IPS DF 4.7 (cell line): ENCODE data around the gene STARD13.

Experiments used
- DNase-seq: peaks from one replicate; pipeline ENCODE4 v3.0.0-alpha.2; 2013; ENCODE audit warnings: low spot score; ENCODE audit errors: extremely low read depth

The STARD13 gene

DNA sequence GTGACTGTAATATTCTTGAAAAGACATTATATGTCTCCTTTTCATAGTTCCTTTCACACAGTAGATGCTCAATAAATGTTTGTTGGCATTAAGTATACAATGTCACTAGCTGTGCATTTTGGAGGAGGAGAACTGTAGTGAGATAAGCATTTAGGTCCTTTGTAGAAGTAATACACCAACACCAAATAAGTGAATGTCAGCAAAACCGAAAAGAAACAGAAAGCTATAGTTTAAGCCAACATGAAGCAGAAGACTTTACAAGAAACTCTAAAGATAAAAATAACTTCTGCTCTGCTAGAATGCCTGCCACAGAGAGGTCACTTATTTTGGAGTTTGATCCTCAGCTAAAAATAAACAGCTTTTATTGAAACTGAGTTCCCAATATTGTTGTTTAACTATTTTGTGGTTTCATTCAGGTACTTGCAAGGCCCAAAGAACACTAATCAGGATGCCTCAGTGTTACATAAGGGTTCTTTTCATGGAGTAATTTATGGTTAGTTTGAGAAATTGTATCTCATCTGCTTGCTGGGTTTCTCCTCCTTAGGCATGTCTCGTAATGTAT, 86.2 kb downstream of the STARD13 start:
- no peak for DNase-seq

DNA sequence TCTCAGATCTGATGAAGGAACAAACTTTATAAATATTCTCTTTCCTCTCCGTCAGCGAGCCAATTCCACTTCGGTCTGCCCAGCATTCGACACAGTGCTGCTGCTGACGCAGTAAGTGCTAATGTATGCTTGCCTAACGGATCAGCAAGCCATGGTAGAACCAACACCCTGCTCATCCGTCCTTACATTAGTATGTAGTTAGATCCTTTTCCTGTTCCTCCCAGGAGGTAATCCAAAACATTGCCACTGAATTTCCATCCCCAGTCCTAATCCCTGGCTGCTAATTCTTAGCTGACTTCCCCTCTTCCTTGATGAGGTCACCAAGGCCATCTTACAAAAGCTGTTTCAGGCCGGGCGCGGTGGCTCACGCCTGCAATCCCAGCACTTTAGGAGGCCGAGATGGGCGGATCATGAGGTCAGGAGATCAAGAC, 88.0 kb downstream of the STARD13 start:
- DNase-seq = no peak

DNA sequence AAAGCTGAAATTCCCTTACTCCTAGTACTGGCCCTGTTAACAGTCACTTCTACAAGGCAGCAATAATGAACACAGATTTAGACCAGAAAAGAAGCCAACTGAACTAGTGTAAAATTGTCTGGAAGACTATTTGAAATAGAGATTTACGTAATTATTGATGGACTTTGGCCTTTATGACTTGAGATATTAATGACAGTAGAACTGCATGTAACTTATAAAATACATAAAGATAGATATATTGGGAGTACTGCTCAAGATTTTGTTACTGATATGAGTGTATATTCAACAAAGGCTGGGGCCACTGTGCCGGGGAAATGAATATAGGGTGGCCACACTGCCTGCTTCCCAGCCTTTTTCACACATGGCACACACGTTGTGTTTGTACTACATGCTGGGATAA, 88.8 kb downstream of the STARD13 start:
- DNase-seq = no peak

DNA sequence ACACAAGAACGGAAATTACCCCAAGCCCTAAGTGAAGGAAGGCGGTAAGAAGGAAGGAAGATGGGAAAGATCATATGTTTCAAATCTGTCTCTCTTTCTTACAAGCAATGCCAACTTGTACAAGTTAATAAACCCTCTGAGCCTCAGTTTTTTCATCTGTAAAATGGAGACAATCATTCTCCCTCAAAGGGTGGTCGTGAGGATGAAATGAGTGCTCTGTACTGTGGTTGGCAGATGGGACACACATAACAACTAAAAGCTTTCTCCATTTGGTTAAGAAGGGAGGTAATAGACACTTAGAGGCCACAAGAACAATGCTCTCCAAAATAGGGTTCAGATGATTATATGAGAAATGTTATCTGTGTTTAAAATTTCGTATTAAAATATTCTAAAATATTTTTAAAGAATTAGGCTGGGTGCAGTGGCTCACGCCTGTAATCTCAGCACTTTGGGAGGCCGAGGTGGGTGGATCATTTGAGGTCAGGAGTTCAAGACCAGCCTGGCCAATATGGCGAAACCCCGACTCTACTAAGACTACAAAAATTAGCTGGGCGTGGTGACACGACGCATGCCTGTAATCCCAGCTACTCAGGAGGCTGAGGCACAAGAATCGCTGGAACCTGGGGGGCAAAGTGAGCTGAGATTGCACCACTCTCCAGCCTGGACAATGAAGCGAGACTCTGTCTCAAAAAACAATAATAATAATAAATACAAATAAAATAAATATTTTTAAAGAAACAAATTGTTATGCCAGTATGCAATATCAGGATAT, 89.7 kb downstream of the STARD13 start:
- DNase-seq = no peak

DNA sequence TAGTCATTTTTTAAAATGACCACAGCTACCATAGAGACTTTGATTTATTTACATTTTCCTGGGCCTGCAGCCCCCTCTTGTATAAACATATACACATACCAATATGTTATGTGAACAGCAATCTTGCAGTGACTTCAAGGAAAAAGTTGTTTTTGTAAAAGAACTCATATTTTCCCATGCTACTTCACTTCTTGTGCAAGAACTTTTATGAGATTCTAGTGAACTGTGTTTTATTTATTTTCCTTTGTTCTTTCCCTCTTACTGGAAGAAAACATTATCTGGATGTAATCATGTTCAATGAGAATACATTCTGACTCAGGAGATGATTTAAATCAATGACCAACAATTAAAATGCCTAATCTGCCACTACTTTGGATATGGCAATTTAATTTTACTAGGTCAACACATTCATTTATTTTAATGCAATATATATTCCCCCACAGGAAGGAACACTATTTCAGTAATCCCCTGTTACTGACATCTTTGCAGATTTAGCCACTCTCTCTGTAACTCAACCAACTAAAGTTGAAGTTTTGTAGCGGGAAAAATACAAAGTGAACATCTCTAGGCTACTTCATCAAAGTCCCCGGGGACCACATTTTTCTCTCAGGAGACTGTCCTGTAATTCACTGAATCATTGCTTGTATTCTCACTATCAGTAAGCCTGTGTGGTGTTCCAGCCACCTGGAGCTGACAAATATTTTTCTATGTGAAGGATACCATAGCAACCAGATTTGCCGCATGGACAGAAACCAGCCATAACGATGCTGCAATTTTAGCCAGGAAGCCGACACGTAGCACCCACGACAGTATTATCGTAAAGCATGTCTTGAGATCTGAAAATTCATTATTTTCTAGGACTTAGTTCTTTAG, 90.5 kb downstream of the STARD13 start:
- no peak for DNase-seq

DNA sequence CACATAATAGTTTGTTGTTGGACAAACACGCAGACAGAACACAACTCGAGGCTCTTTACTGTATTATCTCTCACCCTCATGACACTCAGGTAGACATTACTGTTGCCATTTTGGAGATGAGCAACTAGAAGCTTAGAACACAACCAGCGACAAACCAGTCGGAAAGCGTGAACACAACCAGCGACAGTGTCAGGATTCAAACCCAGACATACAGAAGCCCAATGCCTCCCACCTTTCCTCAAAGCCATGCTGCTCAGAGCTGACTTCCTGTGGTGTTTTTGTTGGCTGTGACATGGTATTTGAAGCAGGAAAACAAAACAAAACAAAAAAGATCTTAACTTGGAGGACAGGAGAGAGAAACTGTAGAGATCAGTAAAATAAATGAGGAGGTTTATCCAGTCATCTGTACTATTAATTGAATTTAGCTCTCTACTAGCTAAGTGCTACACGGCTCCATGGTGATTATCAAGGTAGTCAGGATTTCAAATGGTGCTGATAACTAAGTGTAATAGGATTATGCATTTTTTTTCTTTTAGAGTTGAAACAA, 92.1 kb downstream of the STARD13 start:
- no peak for DNase-seq

DNA sequence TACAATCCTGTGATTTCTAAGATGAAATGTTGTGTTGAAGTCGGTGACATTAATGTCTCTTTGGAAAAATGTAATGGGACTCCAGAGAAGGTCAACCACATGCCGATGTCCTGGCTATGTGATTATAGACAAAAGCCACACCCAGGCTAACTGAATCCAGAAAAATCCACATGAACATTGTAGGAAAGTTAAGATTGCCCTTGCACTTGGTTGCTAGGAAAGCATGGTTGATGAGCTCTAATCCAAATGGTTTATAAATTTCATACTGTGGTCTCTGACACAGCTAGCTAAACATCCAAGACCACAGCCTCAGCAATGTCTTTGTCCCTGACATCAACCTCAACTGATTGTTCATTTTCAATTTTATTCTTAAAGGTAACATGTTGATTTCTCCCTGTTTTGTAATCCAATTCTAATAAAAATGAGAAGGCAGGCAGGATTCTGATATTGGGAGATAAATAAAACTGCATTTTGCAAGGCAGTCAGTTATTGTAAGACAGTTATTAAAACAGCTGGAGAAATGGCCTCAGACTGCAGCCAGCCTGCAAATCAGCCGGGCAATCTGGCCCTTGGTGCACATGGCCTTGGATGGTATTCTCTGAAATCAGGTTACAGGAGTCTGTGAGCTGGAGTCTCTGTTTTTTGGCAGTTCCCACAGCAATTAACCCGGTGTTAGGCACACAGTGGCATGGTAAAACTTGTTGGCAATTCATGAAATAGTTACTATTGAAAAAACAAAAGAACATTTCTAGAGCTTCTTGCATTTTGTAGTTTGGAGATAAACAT, 93.9 kb downstream of the STARD13 start:
- DNase-seq = no peak

DNA sequence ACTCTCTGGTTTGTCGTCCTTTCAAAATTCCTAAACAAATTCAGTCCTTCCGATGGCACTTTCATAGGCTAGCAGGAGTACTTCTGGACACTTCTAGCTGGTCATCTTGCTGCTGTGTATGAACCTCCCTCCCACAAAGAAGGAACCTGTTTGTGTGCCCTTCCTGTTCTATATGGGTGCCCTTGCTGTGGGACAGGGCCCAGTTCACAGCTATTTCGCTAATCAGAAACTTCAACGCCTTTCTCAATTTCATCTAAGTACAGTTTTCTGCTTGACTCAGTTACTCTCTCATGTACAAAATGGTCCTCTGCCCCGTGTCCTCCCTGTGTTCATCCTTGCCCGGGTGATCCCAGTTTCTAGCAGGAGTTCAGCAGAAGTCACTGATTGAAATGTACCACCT, 96.1 kb downstream of the STARD13 start:
- DNase-seq = no peak

DNA sequence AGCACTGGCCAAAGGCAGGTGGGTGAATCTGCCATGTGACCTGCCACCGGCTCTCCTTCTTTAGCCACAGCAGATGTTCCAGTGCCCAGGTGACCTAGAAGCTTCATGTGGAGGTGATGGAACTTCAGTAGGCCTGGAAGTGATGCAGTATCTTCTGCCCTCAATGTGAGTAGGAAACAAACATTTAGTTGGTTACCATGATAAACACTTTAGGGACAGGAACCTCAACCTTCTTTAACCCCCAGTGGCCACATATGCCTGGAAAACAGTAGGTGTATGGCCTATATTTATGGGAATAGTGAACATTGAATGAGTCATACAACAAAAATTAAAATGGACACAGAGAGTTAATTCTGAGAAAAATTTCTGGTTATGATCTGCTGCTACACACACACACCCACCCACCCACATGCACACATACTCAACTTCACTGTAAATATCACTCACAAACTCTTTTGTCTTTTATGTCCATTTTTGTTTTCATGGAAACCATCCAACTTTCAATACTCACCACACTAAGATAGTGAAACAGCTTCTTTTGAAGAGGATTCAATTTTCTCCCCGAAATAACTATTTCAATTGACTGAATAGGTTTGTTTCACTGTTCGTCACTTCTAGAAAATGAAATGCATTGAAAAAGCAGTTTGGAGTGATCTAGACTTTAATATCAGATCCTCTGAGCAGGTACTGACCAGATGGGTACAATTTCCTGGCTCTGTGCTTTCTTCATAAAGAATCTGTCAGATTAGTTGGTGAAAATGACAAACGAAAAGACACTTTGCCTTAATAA, 97.3 kb downstream of the STARD13 start:
- no peak for DNase-seq

DNA sequence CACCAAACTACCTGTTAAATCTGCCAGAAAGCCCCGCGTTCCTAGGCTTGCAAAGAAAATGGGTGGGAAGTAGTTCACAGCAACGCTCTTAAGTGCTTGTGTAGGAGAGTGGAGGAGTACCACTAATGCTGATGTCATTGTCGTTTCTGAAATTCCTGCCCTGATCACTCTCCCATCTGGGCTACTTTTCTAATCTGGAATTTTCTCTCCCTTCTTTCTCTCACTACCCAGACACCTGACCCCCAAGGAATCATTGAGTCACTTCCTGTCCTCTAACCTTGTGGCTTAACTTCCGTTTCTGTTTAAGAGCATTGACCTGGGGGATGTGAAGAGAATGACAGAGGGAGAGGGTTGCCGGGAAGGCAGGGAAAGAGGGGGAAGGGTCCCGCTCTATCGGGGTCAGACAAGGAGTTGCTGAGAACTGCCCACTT, 98.7 kb downstream of the STARD13 start:
- DNase-seq = no peak

DNA sequence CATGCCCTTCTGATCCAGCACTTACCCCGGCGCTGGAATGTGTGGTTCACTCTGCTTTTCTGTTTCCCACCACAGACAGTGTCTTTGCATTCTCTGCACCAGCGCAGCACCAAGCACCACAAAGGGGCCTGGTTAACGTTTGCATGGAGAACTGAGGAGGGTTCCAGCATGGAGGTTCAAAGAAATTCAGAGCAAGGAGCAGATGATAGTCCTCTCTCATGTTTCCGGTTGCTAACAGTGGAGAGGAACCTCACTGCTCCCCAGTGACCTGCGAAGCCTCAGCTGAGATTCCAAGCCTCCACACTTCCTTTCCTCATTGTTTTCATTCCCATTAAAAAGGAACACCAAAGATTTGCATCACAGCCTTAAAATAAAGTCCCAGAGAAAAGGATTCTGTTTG, 99.7 kb downstream of the STARD13 start:
- DNase-seq = no peak

DNA sequence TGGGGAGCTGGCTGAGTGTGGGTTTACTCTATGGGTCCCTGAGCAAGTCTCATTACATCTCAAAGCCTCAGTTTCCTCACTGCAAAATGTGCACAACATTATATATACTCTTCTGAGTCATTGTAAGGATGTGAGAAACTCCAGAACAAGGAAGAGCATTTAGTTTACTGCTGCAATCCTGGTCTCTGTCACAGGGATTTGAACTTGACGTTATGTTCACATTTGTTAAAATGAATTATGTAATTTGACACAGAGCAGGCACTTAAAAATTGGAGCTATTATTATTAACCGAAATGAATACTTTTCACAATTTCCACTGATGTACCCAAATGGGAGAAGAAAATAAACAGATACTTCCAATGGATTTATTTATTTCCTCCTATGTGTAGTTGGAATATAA, 101.0 kb downstream of the STARD13 start:
- DNase-seq = no peak

DNA sequence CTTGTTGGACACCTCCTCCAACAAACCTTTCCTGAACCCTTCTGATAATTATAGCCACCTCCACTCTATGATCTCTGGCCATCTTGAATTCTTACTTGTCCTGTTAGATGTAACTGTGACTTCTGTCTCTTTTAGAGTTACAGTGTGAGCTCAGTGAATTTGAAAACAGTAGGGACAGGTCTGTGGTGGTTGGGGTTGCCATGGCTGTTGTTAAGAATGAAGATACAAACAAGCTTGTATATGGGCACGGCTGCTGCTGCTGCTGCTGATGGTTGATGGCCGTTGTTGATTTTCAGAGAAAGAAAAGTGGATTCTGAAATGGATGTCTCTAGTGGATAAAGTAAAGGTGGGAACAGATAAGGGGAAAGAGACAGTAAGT, 101.5 kb downstream of the STARD13 start:
- DNase-seq = no peak

DNA sequence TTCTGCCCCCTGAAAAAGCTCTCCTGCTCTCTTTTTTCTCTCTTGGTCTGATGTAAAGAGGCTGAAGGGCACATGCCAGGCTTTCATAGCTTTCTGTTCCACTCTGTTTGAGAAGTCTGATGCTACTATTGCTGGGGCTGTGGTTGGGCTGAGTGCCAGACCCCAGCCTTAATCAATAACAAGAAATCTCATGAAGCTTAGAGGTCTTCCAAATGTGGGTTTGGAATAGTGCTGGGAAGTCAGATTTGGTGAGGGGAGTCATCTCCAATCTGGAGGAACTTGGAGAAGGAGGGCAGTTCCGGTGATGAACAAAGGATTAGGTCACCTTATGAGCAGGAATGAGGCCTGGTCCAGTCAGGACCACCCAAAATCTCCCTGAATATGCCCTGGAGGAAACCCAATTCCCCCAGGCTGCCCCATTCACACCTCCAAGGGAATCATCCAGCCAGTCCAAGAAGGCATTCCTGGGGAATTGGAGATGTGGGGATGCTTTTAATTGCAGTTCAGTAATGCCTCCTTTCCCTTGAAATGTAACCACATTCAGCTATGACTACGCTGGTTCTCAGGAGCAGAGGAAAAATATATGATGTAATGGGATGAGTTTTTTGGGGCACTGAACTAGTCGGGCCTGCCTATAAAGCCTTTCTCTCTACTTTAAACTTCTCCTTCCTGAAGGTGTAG, 102.0 kb downstream of the STARD13 start:
- DNase-seq = no peak

DNA sequence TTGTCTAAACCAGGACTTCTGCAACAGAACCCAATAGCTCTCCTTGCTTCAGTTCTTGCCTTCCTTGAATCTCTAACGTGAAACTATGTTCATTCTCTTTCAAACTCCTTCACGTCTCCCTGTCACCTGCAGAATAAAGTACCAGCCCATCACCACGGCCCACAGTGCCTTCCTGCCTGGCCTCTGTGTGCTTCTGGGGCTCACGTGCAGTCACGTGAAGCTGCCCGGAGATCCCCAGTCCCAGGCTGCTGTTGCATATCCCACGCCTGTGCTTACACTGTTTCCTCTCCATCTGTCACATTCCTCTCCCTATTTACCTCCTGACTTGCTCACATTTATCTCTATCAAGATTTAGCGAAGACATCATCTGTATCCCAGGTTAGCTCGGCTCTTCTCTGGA, 102.8 kb downstream of the STARD13 start:
- no peak for DNase-seq

DNA sequence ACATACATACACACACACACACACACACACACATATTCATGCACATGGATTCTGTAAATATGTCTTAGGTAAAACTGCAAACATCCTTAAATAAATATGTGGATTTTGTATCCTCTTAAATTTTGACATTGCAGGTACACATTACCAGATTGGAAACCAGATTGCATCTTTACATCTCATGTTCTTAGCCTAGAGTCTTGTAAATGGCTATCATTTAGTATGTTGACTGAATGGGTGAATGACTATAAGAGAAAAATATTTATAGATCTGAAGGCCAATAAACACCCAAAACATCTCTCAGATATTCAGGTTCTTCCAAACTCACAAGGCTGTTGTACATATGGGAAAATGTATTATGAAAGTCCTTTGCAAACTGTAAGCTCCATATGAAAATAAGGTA, 104.3 kb downstream of the STARD13 start:
- no peak for DNase-seq

DNA sequence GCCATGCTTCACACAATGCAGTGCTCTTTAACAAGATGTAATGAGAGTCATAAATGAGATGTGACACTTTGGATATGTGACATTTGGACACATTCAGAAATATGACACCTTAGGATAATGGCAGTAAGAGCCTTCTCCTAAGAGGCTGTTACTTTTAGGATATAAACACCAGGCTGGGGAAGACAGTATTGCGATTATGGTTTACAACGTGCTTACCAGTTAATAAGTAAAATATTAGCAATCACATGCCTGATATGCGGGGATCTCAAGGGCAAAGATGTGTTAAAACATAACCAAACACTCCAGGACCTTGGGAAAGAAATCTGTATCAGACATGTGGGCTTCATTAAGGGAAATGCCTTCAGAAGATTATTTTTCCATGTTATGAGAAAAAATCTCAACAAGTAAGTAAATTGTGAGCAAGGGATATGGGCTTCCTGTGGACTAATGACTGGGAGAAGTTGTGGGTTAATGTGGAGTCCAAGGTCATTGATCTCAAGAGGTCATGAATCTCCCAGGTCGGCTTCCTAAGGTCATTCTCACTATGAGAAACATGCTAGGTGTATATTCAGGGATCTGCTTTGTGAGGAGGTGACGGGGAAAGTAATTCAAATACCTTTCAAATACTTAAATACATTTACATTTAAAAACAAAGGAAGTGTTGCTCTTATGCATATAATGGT, 105.3 kb downstream of the STARD13 start:
- no peak for DNase-seq

DNA sequence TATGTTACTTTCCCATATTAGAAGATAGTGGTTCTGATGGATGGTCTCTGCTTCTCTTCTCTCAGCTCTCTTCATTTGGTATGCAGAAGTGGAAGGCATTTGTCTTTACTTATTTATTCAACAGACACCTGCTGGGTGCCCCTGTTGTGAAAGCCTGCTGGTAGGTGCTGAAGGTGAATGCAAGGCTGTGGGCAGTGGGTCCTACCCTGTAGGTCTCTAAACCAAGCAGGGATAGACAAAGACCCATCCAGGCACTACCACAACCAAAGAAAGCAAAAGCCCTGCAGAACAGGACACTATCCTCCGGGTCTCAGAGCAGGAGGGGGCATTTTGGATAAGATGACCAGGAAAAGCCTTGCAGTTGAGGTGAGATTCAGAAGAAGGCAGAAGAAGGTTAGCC, 106.1 kb downstream of the STARD13 start:
- DNase-seq = no peak

DNA sequence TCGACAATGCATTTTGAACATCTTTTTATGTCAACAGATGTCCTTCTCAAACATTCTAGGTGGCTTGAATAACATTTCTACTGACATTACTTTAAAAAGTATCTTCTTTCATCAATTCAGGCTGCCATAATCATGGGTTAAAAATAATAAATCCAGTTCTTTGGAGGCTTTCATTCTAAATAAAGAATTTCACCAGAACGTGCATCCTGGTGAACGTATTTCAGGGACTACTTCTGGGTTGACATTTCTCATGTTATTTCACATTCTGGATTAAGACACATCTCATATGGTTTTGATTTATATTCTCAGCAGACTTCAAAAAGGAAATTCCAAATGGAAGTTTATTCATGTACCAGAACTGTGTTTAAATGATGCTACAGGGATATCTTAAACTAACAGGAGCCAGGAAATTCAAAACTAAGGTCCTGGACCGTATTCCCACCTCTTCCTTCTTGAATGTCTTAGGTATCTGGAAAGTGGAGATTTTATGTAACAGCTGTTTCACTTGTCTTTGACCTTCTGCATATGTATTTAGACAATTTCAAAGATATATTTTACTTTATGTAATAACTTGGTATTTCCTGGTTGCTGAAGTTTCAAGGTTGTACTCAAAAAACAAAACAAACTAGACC, 107.2 kb downstream of the STARD13 start:
- no peak for DNase-seq
